HG02943 (cell line): ENCODE data around the gene SMYD3.
"Not testable (repeated sequence)": the region's sequence is repeated elsewhere in the genome, so short reads cannot be mapped to it uniquely, and the experiment has no call there.

Source experiments
- ATAC-seq: cut with Tn5 transposase; IDR thresholded peaks from one replicate; pipeline ENCODE4 v1.9.1; 2021; ENCODE audit warnings: mild to moderate bottlenecking, low read depth, moderate library complexity; ENCODE audit not compliant: unreplicated experiment

SMYD3 gene

DNA sequence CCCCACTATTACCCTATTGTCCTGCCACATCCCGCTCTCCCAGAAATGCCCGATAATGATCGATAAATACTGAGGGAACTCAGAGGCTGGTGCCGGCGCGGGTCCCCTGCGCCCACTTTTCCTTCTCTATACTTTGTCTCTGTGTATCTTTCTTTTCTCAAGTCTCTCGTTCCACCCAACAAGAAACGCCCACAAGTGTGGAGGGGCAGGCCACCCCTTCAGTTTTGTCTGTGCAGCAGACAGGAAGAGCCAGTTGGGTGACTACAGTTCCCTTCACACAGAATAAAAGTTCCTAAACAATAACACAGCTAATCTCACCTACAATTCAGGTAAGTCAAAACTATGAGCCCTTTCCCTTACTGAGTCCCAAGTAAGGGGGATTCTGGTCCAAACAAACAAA, 423.7 kb downstream of the SMYD3 start:
- no peak for ATAC-seq

- ATAC-seq: no peak
Observed at GRCh38 chr1:246081856-246082668, 425.0 kb downstream of the SMYD3 start.

DNA sequence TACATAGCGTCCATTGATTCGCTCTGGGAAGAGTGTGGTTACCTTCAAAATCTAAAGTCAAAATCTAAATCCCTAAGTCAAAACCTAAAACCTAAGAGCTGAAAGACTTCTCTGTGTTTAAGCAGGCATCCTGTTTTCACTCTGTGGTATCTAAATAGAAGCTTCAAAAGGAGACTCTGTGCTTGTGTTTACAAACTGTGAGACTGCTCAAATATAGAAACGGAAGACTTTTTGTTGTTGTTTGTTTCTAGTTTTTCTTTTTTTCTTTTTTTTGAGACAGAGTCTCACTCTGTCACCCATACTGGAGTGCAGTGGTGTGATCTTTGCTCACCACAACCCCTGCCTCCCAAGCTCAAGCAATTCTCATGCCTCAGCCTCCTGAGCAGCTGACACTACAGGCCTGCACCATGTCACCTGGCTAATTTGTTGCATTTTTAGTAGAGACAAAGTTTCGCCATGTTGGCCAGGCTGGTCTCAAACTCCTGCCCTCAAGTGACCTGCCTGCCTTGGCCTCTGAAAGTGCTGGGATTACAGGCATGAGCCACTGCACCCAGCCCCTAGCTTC, 425.9 kb downstream of the SMYD3 start:
- no peak for ATAC-seq

GRCh38 chr1:246080031-246080430, 427.0 kb downstream of the SMYD3 start:
- ATAC-seq: no peak

- ATAC-seq: no peak
Observed at GRCh38 chr1:246078888-246079252, 428.2 kb downstream of the SMYD3 start.

GRCh38 chr1:246078126-246078887, 428.8 kb downstream of the SMYD3 start:
- no peak for ATAC-seq

DNA sequence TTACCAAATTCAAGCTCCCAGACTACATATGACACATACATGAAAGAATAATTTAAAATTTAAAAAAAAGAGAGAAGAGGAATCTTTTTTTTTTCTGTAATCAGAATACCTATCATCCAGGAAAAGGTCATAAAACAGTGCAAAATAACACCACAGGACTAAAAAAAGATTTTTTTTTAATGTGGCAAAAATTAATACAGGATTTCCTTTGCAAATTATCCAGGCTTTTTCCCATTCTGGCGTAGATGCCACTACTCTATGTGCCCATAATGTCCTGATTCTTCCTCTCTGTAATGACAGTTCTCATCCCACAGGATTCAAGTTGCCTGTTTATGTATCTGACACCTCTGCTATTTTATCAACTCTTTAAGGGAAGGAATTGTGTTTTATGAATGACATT, 429.6 kb downstream of the SMYD3 start:
- no peak for ATAC-seq

DNA sequence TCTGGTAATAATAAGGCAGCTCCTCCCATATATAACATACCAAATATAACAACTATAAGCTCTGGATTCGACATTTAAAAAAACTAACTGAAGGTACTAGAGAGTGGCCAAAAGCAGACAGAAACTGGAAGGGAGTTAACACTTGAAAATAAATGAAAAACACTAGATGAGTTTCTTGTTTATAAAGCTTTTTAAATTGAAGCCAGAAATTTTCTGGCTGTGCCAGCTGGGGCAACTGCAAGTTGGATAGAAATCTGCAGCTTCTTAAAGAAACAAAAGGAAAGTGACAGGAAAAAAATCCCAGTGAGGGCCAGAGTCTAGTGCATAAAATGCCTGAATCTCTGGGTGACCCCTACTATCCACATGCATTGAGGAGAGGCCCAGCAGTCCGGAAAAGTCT, 432.7 kb downstream of the SMYD3 start:
- no peak for ATAC-seq

DNA sequence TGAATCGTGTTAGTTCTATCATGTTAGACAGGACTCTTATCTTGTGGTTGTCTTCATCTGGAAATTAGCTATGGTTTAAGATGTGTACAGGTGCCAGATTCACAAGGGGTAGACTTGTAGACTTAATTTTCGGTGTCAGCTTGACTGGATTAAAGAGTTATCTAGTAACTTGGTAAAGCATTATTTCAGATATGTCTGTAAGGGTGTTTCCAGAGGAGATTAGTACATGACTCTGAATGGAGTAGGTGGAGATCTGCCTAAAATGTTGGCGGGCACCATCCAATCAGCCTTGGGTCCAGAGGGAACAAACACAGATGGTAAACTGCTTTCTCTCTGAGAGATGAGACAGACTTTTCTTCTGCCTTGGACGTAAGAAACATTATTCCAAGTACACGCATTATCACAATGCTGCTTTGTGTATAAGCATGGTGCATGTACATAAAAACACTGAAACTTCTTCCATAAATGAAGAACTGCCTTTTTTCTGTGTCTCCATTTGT, 434.6 kb downstream of the SMYD3 start:
- ATAC-seq: no peak

- ATAC-seq: not testable (repeated sequence)
Observed at GRCh38 chr1:246071981-246072380, 435.1 kb downstream of the SMYD3 start.

- ATAC-seq: not testable (repeated sequence)
Observed at GRCh38 chr1:246071561-246071960, 435.5 kb downstream of the SMYD3 start.

GRCh38 chr1:246069581-246069980, 437.5 kb downstream of the SMYD3 start:
- no peak for ATAC-seq

DNA sequence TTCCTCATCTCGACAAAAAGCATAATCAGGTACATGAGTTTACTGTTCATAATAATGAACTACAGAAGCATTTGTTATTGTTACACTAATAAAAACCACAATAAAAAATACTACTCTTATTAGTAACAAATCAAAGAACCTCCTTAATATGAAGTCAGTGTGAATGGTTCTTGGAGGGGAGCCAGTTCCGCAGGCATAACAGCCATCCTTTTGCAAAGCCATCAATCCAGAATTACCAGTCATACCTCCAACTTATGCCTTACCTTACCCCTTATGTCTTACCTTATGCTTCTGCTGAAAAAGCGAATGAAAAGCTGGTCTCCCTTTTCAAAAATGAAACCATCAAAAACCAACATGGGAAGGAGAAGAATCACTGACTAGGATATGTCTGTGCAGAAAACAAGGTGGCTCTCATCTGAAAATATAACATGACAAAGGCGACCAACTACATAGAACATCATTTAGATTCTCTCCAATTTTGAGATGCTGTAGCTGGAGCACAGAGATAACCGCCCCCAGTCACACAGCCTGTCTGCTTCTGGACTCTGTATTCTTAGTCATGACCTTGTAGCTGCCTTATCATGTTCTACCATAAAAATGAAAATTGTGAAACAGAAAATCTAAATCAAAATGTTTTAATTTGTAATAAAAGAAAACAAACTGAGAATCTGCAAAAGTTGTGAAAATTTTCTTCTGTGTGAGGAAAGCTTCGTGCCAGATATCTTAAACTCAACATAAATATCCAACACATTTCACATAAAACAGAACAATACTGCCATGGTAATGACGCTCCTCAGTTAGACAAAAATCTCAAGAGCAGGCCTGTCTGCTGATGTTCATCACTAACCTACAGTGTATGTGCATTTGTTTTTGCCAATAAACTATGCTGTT, 438.2 kb downstream of the SMYD3 start:
- no peak for ATAC-seq

GRCh38 chr1:246068217-246068512, 438.9 kb downstream of the SMYD3 start:
- ATAC-seq: no peak

GRCh38 chr1:246067432-246068216, 439.5 kb downstream of the SMYD3 start:
- no peak for ATAC-seq

GRCh38 chr1:246066573-246066972, 440.5 kb downstream of the SMYD3 start:
- no peak for ATAC-seq

DNA sequence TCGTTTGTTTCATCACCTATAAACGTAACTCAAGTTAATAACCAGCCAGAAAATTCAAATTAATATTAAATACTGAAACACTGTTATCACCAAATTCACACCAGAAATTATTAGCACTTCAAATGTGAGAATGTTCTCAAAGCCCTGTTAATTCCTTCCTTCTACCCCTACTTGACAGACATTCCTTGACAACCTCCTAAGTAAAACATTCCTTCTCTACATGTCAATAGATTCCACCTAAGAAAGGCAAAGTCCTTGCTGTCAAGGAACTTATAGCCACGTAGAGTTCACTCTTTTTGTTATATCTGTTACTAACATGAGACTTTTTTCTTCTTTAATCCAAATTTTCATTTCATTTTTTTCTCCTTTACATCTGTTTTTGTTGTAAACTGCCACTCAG, 441.5 kb downstream of the SMYD3 start:
- no peak for ATAC-seq

- ATAC-seq: no peak
Observed at GRCh38 chr1:246064891-246065290, 442.2 kb downstream of the SMYD3 start.

GRCh38 chr1:246063013-246063616, 444.0 kb downstream of the SMYD3 start:
- no peak for ATAC-seq
